Fibroblast of lung (primary cell): ENCODE data around the gene EXOC2.

Experiments used
- CTCF ChIP-seq, 2 donors: IDR thresholded peaks in 1 of 2; conservative IDR thresholded peaks in 1 of 2; 1 replicate in 1 of 2; 2 replicates in 1 of 2; pipeline ENCODE4 v1.5.1; 2011 to 2012; ENCODE audit warnings: low read length in 2 of 2, control low read depth in 1 of 2, inconsistent platforms in 1 of 2, low read depth in 1 of 2, mild to moderate bottlenecking in 1 of 2
- EZH2 ChIP-seq: IDR thresholded peaks from 2 replicates; pipeline ENCODE4 v1.5.1; 2012; ENCODE audit warnings: low read length, control low read depth, mild to moderate bottlenecking; ENCODE audit errors: missing control alignments

GRCh38 chr6:642805-643204 is 50.1 kb downstream of the EXOC2 start:
- TF ChIP-seq CTCF (conservative IDR thresholded peaks at IDR 0.05 in 1 of 2, IDR thresholded peaks at IDR 0.05 in 1 of 2; ENCODE audit: low read depth in 1 of 2, low read length in 2 of 2) (no peak), EZH2 (no peak)
